Measurements from ENCODE around the gene ZNF79. TPM values are rescaled to one million over a fixed set of nuclear protein-coding genes. Genes with fewer than 3 reads are reported as not detected.

ZNF79 gene
- total and polyA plus RNA-seq, 9 of the 15 experiments (the other 6 are each of a cell fraction or from before 2014, with no cell fraction given), result 0.62 to 7.0 (median 4.1) TPM

- no peak for TF ChIP-seq ARID2 (IDR thresholded peaks at IDR 0.05)
- no peak for TF ChIP-seq MCM5 (IDR thresholded peaks at IDR 0.05; ENCODE audit: low read depth)
- no peak for TF ChIP-seq SREBF1 (IDR thresholded peaks at IDR 0.05; ENCODE audit: borderline replicate concordance, low read depth, low read length)
- TF ChIP-seq HDGF (IDR thresholded peaks at IDR 0.05), result no peak
- TF ChIP-seq ZEB2 (IDR thresholded peaks at IDR 0.05), result 0 out of 2 replicates have a peak, but pooled peaks have one; percentile 41
- no peak for TF ChIP-seq ZNF324 (CRISPR knock-in tag; IDR thresholded peaks at IDR 0.05)
- TF ChIP-seq FOSL1 (tag; conservative IDR thresholded peaks at IDR 0.05), result peak; percentile 75
- TF ChIP-seq CHD4 (IDR thresholded peaks at IDR 0.05; ENCODE audit: insufficient read depth, insufficient replicate concordance, low read depth, low read length, poor library complexity, severe bottlenecking), result no peak
- TF ChIP-seq ATF7 (IDR thresholded peaks at IDR 0.05), result peak; percentile 89
- no peak for TF ChIP-seq E4F1 (CRISPR knock-in tag; IDR thresholded peaks at IDR 0.05; ENCODE audit: borderline replicate concordance)
- TF ChIP-seq, protein P1, sequence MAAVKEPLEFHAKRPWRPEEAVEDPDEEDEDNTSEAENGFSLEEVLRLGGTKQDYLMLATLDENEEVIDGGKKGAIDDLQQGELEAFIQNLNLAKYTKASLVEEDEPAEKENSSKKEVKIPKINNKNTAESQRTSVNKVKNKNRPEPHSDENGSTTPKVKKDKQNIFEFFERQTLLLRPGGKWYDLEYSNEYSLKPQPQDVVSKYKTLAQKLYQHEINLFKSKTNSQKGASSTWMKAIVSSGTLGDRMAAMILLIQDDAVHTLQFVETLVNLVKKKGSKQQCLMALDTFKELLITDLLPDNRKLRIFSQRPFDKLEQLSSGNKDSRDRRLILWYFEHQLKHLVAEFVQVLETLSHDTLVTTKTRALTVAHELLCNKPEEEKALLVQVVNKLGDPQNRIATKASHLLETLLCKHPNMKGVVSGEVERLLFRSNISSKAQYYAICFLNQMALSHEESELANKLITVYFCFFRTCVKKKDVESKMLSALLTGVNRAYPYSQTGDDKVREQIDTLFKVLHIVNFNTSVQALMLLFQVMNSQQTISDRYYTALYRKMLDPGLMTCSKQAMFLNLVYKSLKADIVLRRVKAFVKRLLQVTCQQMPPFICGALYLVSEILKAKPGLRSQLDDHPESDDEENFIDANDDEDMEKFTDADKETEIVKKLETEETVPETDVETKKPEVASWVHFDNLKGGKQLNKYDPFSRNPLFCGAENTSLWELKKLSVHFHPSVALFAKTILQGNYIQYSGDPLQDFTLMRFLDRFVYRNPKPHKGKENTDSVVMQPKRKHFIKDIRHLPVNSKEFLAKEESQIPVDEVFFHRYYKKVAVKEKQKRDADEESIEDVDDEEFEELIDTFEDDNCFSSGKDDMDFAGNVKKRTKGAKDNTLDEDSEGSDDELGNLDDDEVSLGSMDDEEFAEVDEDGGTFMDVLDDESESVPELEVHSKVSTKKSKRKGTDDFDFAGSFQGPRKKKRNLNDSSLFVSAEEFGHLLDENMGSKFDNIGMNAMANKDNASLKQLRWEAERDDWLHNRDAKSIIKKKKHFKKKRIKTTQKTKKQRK (IDR thresholded peaks at IDR 0.05; ENCODE audit: borderline replicate concordance, low read depth, low read length), result no peak
- peak in 1 of 2 experiments; percentile 93; a peak in 2 of 4 replicates for TF ChIP-seq RCOR1 (IDR thresholded peaks at IDR 0.05; ENCODE audit: borderline replicate concordance in 1 of 2, low read depth in 2 of 2, low read length in 2 of 2)
- TF ChIP-seq U2AF1 (optimal IDR thresholded peaks at IDR 0.05; ENCODE audit: low read depth, low read length), result no peak
- TF ChIP-seq ZNF644 (tag; IDR thresholded peaks at IDR 0.05; ENCODE audit: low read depth), result no peak
- TF ChIP-seq RNF2 (IDR thresholded peaks at IDR 0.05), result peak; percentile 53; the same call in 1 of the 2 replicates
- TF ChIP-seq SMARCE1 (IDR thresholded peaks at IDR 0.05), result peak; percentile 60; the same call in 1 of the 2 replicates
- TF ChIP-seq KLF10 (CRISPR knock-in tag; IDR thresholded peaks at IDR 0.05), result no peak
- no peak for TF ChIP-seq XRCC5 (IDR thresholded peaks at IDR 0.05; ENCODE audit: low read depth, low read length)
- TF ChIP-seq, protein P2, sequence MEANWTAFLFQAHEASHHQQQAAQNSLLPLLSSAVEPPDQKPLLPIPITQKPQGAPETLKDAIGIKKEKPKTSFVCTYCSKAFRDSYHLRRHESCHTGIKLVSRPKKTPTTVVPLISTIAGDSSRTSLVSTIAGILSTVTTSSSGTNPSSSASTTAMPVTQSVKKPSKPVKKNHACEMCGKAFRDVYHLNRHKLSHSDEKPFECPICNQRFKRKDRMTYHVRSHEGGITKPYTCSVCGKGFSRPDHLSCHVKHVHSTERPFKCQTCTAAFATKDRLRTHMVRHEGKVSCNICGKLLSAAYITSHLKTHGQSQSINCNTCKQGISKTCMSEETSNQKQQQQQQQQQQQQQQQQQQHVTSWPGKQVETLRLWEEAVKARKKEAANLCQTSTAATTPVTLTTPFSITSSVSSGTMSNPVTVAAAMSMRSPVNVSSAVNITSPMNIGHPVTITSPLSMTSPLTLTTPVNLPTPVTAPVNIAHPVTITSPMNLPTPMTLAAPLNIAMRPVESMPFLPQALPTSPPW (CRISPR knock-in tag; IDR thresholded peaks at IDR 0.05), result peak; percentile 51
- peak; percentile 79; the same call in 1 of the 2 replicates for TF ChIP-seq LEF1 (IDR thresholded peaks at IDR 0.05)
- no peak for TF ChIP-seq ZNF408 (CRISPR knock-in tag; IDR thresholded peaks at IDR 0.05; ENCODE audit: low read depth)
- no peak for TF ChIP-seq KAT7 (CRISPR knock-in tag; IDR thresholded peaks at IDR 0.05; ENCODE audit: borderline replicate concordance)
Observed at GRCh38 chr9:127388037-127388855, 35.9 kb upstream of the ZNF79 start (continued).
